Breast epithelium (tissue), 3 donors: ENCODE data around the gene HYCC1.

Experiments
- CTCF ChIP-seq, 3 donors: fragments of 450-650 bp; IDR thresholded peaks; one replicate each; pipeline ENCODE4 v1.5.1; 2016 to 2017; ENCODE audit warnings: antibody characterized with exemption in 3 of 3, mild to moderate bottlenecking in 3 of 3, moderate library complexity in 3 of 3
- POLR2A ChIP-seq: fragments of 450-650 bp; IDR thresholded peaks from one replicate; pipeline ENCODE4 v1.6.1; 2016; ENCODE audit warnings: antibody characterized with exemption, mild to moderate bottlenecking, moderate library complexity

DNA sequence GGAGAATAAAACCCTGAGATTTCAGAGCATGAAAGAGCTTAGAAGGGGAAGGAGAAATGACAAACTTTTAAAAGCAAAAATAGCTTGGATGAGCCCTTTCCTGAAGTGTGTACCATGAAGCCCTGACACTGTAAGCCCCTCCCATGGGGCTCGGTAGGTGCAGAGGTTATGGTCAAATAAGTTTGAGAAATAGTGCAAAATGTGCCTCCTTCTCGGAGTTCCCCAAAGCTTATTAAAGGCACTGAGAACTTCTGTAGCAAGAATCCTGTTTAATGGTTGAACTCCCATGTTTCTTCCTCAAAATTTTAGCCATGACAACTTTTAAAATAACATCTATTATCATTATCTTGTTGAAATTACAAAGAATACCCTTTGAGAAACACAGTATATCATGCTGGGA lies 10.5 kb upstream of the HYCC1 start:
- no peak for TF ChIP-seq CTCF (IDR thresholded peaks at IDR 0.05)
- TF ChIP-seq POLR2A = no peak
